Measurements from ENCODE around the gene ZSCAN12. TPM values are rescaled to one million over a fixed set of nuclear protein-coding genes. Genes with fewer than 3 reads are reported as not detected.

ZSCAN12 gene
- total and polyA plus RNA-seq, 11 donors = 0.99 to 4.0 (median 2.7) TPM

DNA sequence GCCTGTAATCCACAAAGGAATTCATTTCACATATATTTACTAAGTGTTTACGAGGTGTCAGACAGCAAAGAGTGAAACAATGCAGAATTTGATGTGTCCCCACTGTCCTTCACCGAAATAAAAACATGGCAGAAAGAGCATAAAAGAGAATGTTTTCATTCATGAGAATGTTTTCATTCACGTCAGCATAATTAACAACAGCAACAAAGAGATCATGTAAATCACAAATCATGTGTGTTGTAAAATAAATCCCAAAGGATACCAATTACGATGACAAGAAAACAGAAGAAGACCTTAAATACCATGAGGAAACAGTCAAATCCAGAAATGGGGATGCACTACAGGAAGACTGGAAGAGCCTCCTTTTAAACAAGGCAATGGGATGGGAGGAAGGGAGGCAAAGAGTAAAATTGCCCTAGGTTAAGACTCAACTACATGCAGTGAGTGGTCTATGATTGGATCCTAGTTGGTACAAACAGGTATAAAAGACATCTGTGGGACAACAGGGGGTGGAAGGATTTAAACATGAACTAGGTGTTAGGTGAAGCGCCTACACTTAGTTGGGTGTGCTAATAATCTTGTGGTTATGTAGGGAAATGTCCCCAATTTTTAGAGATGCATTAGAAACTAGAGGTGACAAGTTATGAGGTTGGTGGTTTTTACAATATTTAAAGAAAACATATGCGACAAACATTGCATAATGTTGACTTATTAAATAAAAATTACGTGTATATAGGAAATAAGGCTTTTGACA, 65.1 kb downstream of the ZSCAN12 start:
- 80 to 93% (median 86%) methylated on average over 7 of the region's 7 CpGs for WGBS, 4 donors
- ATAC-seq (no peak), DNase-seq (no peak)
- Histone ChIP-seq H3K27ac (peak overlapping the region; percentile 90 to 100 (median 97)), H3K27me3 (no peaks in the 10 kb centered on the region), H3K4me3 (peak overlapping the region in 10 of 12 donors; percentile 57 to 81 (median 74)), H3K36me3 (peaks cover 0 to under 1% (median 0%) of the 10 kb centered on the region in 9 donors), H3K4me1 (peaks cover 0 to 24% (median 12%) of the 10 kb centered on the region in 12 donors), H3K9me3 (peaks cover 0 to under 1% (median 0%) of the 10 kb centered on the region in 12 donors)
- TF ChIP-seq, protein P1, sequence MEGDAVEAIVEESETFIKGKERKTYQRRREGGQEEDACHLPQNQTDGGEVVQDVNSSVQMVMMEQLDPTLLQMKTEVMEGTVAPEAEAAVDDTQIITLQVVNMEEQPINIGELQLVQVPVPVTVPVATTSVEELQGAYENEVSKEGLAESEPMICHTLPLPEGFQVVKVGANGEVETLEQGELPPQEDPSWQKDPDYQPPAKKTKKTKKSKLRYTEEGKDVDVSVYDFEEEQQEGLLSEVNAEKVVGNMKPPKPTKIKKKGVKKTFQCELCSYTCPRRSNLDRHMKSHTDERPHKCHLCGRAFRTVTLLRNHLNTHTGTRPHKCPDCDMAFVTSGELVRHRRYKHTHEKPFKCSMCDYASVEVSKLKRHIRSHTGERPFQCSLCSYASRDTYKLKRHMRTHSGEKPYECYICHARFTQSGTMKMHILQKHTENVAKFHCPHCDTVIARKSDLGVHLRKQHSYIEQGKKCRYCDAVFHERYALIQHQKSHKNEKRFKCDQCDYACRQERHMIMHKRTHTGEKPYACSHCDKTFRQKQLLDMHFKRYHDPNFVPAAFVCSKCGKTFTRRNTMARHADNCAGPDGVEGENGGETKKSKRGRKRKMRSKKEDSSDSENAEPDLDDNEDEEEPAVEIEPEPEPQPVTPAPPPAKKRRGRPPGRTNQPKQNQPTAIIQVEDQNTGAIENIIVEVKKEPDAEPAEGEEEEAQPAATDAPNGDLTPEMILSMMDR (IDR thresholded peaks at IDR 0.05) = no peak
- TF ChIP-seq POLR2A (IDR thresholded peaks at IDR 0.05) = no peak
- intact Hi-C loops (cut with DNase I) = loop anchor here in 7 of 10 donors (5.0 to 10.0 kb wide), 8 partner anchors 50 to 1187 kb away; partner anchors contain the start of genes ZSCAN26 (in 4 of the 7), PGBD1 (in 3 of the 7), NKAPL (in 1 of the 7) and ZKSCAN4 (in 1 of the 7)

DNA sequence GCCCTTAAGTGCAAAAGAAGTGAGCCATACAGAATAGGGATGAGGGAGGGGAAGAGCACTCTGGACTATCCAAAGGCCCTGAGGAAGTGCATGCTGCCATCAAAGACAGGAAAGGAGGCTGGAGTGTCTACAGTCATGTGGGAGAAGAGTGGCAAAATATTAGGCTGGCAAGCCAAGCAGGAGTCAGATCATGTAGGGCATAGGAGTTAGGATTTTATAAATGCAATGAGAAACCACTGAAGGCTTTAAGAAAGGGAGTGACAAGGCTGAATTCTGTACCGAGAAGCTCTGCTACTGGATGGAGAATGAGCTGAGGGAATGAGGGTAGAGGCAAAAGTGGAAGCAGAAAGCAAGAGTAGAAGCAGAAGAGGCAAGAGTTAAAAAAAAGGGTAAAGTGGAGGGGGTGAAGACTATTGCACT, 65.9 kb downstream of the ZSCAN12 start:
- no peak for TF ChIP-seq POLR2A (IDR thresholded peaks at IDR 0.05)
- TF ChIP-seq, protein P1 (IDR thresholded peaks at IDR 0.05) = no peak
- Histone ChIP-seq H3K27me3 (no peaks in the 10 kb centered on the region), H3K4me3 (no peak overlapping the region), H3K27ac (peak overlapping the region in 4 of 12 donors; percentile 1 to 98 (median 52)), H3K36me3 (peaks cover 0 to 9% (median 0%) of the 10 kb centered on the region in 9 donors), H3K4me1 (peaks cover 0 to 24% (median 12%) of the 10 kb centered on the region in 12 donors), H3K9me3 (peaks cover 0 to 9% (median 0%) of the 10 kb centered on the region in 12 donors)
- WGBS, 4 donors = 84 to 100% (median 90%) methylated on average over 1 of the region's 1 CpG
- DNase-seq (no peak), ATAC-seq (no peak)
- intact Hi-C loops (cut with DNase I) = loop anchor here in 5 of 10 donors (5.0 to 10.0 kb wide), 5 partner anchors 49 to 499 kb away; partner anchors contain the start of genes PGBD1 (in 2 of the 5), NKAPL (in 1 of the 5), ZKSCAN4 (in 1 of the 5) and ZNF165 (in 1 of the 5)

DNA sequence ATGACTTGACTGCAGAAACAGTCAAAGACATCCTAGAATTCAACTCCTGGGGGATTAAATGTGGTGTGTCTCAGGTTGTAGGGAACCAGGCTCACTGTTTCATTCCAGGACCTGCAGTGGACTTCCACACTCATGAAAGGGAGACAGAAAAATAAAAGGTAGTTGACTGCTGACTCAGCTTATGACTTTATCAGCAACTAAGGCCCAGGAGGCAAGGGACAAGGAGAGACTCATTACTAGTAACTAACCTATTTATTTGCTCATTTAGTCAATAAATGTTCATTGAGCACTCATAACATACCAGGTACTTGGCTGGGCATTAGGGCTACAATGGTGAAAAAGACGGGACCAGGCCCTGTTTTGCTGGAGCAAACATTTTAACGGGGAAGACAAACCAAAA, 66.5 kb downstream of the ZSCAN12 start:
- no peak overlapping the region for H3K4me3 ChIP-seq
- 96 to 99% (median 96%) methylated on average over 2 of the region's 2 CpGs for WGBS, 4 donors
- TF ChIP-seq POLR2A (IDR thresholded peaks at IDR 0.05) = no peak
- TF ChIP-seq, protein P1 (IDR thresholded peaks at IDR 0.05) = no peak
- H3K27ac ChIP-seq = peak overlapping the region in 1 of 12 donors; percentile 98
- peaks cover 0 to 15% (median 0%) of the 10 kb centered on the region in 9 donors for H3K36me3 ChIP-seq
- no peaks in the 10 kb centered on the region for H3K27me3 ChIP-seq
- no peak for DNase-seq
- peaks cover 0 to 13% (median 3%) of the 10 kb centered on the region in 12 donors for H3K9me3 ChIP-seq
- intact Hi-C loops (cut with DNase I) = loop anchor here in 5 of 10 donors (5.0 to 10.0 kb wide), 5 partner anchors 48 to 498 kb away; partner anchors contain the start of genes PGBD1 (in 2 of the 5), NKAPL (in 1 of the 5), ZKSCAN4 (in 1 of the 5) and ZNF165 (in 1 of the 5)
- no peak for ATAC-seq
- peaks cover 0 to 24% (median 12%) of the 10 kb centered on the region in 12 donors for H3K4me1 ChIP-seq

DNA sequence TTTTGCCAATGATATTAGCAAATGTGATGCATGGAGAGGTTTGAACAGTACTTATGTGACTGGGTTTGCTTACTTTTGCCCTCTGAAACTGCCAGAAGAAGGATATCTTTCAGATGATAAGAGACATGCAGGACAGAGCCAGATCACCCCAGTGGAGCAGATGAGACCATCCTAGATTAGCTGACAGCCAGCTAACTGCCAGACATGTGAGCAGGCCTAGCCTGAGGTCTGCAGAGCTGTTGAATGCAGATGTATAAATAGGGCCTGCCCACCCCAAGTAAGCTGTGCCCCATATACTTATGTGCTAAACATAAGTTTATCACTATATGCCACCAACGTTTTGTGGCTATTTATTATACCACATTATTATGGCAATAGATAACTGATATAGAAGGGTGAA, 69.5 kb downstream of the ZSCAN12 start:
- intact Hi-C loops (cut with DNase I) = loop anchor here in 5 of 10 donors (5.0 to 10.0 kb wide), 5 partner anchors 45 to 495 kb away; partner anchors contain the start of genes PGBD1 (in 2 of the 5), NKAPL (in 1 of the 5), ZKSCAN4 (in 1 of the 5) and ZNF165 (in 1 of the 5)
- H3K27me3 ChIP-seq = no peaks in the 10 kb centered on the region
- WGBS, 4 donors = 38 to 56% (median 49%) methylated on average over 1 of the region's 1 CpG
- H3K4me3 ChIP-seq = no peak overlapping the region
- ATAC-seq (peak in 1 of 4 donors; percentile 33), DNase-seq (no peak)
- H3K36me3 ChIP-seq = peaks cover 12 to 44% (median 27%) of the 10 kb centered on the region in 9 donors
- H3K9me3 ChIP-seq = peaks cover 0 to 44% (median 31%) of the 10 kb centered on the region in 12 donors
- TF ChIP-seq, protein P1 (IDR thresholded peaks at IDR 0.05) = no peak
- no peak for TF ChIP-seq POLR2A (IDR thresholded peaks at IDR 0.05)
- H3K27ac ChIP-seq = no peak overlapping the region
- peaks cover 0 to 8% (median 3%) of the 10 kb centered on the region in 12 donors for H3K4me1 ChIP-seq
